MCF 10A (cell line): ENCODE results near the gene GPR180. TPM values are rescaled to one million over a fixed set of nuclear protein-coding genes. Genes with fewer than 3 reads are reported as not detected.
A peak's percentile ranks its signal among the peaks of the same experiment; 100 is the strongest.

Source experiments
- BruUV-seq: library from RNA; stranded (reverse); fragments of 400-500 nt; replicated peaks from 2 replicates; lab custom pipeline; 2021; lab: Mats Ljungman, UMichigan
- CTCF ChIA-PET: fragments of 300-600 bp; sonication (Branson Sonifier 250); formaldehyde crosslinking; extraction: SDS; loops from one replicate; lab custom pipeline; 2021; ENCODE audit warnings: antibody characterized with exemption, inconsistent platforms; lab: Yijun Ruan, JAX
- POLR2A ChIA-PET: fragments of 300-600, 350-650 bp; sonication (Branson Sonifier 250); formaldehyde crosslinking; extraction: SDS; loops from one replicate; lab custom pipeline; 2020; ENCODE audit warnings: antibody characterized with exemption, inconsistent platforms; lab: Yijun Ruan, JAX
- DNase-seq: peaks from one replicate; pipeline ENCODE4 v3.0.0-alpha.2; 2018; ENCODE audit not compliant: unreplicated experiment
- H3K27ac Mint-ChIP-seq: one replicate; pipeline ENCODE4 v1.8.0; 2022; ENCODE audit warnings: mild to moderate bottlenecking, low read depth, mixed read lengths; ENCODE audit not compliant: unreplicated experiment
- H3K27me3 Mint-ChIP-seq: one replicate; pipeline ENCODE4 v1.8.0; 2022; ENCODE audit warnings: mixed read lengths; ENCODE audit not compliant: insufficient read depth, unreplicated experiment
- H3K36me3 Mint-ChIP-seq: one replicate; pipeline ENCODE4 v1.8.0; 2022; ENCODE audit warnings: mild to moderate bottlenecking, moderate library complexity, mixed read lengths; ENCODE audit not compliant: insufficient read depth, unreplicated experiment
- H3K4me1 Mint-ChIP-seq: one replicate; pipeline ENCODE4 v1.8.0; 2022; ENCODE audit warnings: mixed read lengths; ENCODE audit not compliant: insufficient read depth, unreplicated experiment
- H3K4me3 Mint-ChIP-seq: one replicate; pipeline ENCODE4 v1.8.0; 2022; ENCODE audit warnings: mild to moderate bottlenecking, moderate library complexity, mixed read lengths; ENCODE audit not compliant: unreplicated experiment
- H3K9me3 Mint-ChIP-seq: one replicate; pipeline ENCODE4 v1.8.0; 2022; ENCODE audit warnings: mixed read lengths; ENCODE audit not compliant: unreplicated experiment
- intact Hi-C: fragments of 100-400 bp; cut with micrococcal nuclease; formaldehyde crosslinking; loops from 2 replicates; pipeline ENCODE4 v1.14.1; 2022
- total RNA-seq: library from RNA; stranded (reverse); gene quantifications from 2 replicates; pipeline ENCODE4 v1.2.3, GENCODE V29; 2022
- TF ChIP-seq, protein P1 (sequence below): fragments of 200-600 bp; IDR thresholded peaks from one replicate; pipeline ENCODE4 v1.8.0; 2022; ENCODE audit warnings: antibody characterized with exemption, mild to moderate bottlenecking; ENCODE audit not compliant: unreplicated experiment

Gene GPR180
- total RNA-seq, 1 experiment from 2014 or later: 4.9 TPM

DNA sequence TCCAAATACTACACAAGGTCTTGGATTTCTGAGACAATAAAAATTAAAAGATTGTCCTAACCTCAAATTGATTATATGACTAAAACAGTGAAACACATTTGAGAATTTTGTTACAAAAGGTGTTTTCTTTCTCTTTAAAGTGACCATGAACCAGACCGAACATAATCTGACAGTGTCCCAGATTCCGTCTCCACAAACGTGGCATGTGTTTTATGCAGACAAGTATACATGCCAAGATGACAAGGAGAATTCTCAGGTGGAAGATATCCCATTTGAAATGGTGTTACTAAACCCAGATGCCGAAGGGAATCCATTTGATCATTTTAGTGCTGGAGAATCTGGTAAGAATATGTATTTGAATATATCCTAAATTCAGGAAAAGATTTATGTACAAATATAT is 10.4 kb downstream of the GPR180 start:
- H3K4me3 Mint-ChIP-seq: no peak overlapping the region
- H3K27ac Mint-ChIP-seq: no peak overlapping the region
- H3K27me3 Mint-ChIP-seq: no peaks in the 10 kb centered on the region
- no peaks in the 10 kb centered on the region for H3K9me3 Mint-ChIP-seq
- H3K36me3 Mint-ChIP-seq: peaks cover 15% of the 10 kb centered on the region
- DNase-seq: no peak
- H3K4me1 Mint-ChIP-seq: peaks cover 3% of the 10 kb centered on the region
- POLR2A ChIA-PET: interaction anchor here (1.3 to 1.5 kb wide), 2 partner anchors 10 to 16 kb away, joined by 4 to 9 read pairs; partner anchors contain the start of genes GPR180 and TGDS
- CTCF ChIA-PET: interaction anchor here (11.3 kb wide), 1 partner anchor 176 kb away, joined by 240 read pairs; no protein-coding TSS in a partner anchor
- intact Hi-C loops: no loop called here
- TF ChIP-seq, protein P1, sequence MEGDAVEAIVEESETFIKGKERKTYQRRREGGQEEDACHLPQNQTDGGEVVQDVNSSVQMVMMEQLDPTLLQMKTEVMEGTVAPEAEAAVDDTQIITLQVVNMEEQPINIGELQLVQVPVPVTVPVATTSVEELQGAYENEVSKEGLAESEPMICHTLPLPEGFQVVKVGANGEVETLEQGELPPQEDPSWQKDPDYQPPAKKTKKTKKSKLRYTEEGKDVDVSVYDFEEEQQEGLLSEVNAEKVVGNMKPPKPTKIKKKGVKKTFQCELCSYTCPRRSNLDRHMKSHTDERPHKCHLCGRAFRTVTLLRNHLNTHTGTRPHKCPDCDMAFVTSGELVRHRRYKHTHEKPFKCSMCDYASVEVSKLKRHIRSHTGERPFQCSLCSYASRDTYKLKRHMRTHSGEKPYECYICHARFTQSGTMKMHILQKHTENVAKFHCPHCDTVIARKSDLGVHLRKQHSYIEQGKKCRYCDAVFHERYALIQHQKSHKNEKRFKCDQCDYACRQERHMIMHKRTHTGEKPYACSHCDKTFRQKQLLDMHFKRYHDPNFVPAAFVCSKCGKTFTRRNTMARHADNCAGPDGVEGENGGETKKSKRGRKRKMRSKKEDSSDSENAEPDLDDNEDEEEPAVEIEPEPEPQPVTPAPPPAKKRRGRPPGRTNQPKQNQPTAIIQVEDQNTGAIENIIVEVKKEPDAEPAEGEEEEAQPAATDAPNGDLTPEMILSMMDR: no peak
- BruUV-seq: no TSS peak

DNA sequence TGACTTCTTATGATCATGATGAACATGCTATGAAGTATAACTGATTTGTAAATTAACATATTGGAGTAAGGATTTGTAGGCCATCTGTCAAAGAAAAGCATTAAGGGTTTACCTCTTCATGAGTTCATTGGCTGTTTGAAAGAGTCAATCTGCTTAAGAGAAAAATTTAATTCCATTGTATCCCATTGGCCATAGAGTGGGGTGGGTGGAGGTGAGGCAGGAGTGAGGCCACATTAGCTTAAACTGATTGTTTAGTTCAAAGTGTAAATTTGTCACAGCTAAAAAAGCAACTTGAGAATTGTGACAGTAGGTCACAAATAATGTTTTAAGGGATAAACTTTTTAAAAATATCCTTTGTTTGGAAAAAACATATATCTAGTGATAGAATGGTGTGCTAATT is 11.4 kb downstream of the GPR180 start:
- TF ChIP-seq, protein P1: no peak
- no peaks in the 10 kb centered on the region for H3K9me3 Mint-ChIP-seq
- BruUV-seq: no TSS peak
- H3K27ac Mint-ChIP-seq: no peak overlapping the region
- ChIA-PET POLR2A (interaction anchor here (0.6 to 1.5 kb wide), 3 partner anchors 11 to 181 kb away, joined by 3 to 9 read pairs (median 4); partner anchors contain the start of genes GPR180 and TGDS), CTCF (interaction anchor here (0.6 to 11.3 kb wide), 2 partner anchors 177 to 241 kb away, joined by 3 to 240 read pairs; no protein-coding TSS in a partner anchor)
- H3K4me1 Mint-ChIP-seq: no peaks in the 10 kb centered on the region
- peaks cover 13% of the 10 kb centered on the region for H3K36me3 Mint-ChIP-seq
- H3K27me3 Mint-ChIP-seq: no peaks in the 10 kb centered on the region
- intact Hi-C loops: no loop called here
- DNase-seq: no peak
- no peak overlapping the region for H3K4me3 Mint-ChIP-seq

DNA sequence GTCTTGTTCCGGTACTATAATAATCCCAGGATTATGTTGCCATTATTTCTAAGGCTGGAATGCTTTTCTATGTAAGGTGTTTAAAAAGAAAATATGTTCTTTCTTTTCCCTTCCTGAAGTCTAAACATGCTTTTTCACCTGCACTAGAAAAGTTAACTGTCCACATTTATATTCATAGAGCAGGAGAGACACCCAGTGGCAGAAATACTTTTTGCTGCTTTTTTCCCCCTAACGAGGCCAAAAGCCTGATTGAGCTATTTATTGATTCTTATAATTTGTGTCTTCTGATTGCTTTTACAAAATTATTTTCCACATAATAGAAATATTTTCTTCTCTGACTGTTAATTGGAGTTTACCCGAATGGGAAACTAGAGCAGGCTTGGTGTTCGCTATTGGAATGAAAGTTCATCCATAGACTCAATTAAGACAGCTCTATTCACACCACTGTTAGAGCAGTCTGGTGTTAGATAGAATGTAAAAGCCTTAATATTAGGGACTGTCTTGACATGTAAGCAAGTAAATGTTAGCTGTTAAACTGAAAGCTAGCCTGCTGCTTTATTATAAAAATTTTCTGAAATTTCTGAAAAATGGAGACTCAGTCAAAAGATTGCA is 15.8 kb downstream of the GPR180 start:
- Mint-ChIP-seq H3K9me3 (no peaks in the 10 kb centered on the region), H3K36me3 (peaks cover 30% of the 10 kb centered on the region), H3K27ac (no peak overlapping the region), H3K4me3 (no peak overlapping the region), H3K4me1 (no peaks in the 10 kb centered on the region), H3K27me3 (no peaks in the 10 kb centered on the region)
- TF ChIP-seq, protein P1: peak; percentile 70
- DNase-seq: peak; percentile 54
- no TSS peak for BruUV-seq
- CTCF ChIA-PET: interaction anchor here (0.6 to 11.3 kb wide), 50 partner anchors 9 to 1720 kb away, joined by 3 to 240 read pairs (median 4); no protein-coding TSS in a partner anchor
- intact Hi-C loops: loop anchor here (1.0 kb wide), 1 partner anchor 182 kb away; no protein-coding TSS in a partner anchor
- POLR2A ChIA-PET: interaction anchor here (0.6 to 1.6 kb wide), 7 partner anchors 13 to 267 kb away, joined by 3 to 6 read pairs (median 3); partner anchors contain the start of gene GPR180

DNA sequence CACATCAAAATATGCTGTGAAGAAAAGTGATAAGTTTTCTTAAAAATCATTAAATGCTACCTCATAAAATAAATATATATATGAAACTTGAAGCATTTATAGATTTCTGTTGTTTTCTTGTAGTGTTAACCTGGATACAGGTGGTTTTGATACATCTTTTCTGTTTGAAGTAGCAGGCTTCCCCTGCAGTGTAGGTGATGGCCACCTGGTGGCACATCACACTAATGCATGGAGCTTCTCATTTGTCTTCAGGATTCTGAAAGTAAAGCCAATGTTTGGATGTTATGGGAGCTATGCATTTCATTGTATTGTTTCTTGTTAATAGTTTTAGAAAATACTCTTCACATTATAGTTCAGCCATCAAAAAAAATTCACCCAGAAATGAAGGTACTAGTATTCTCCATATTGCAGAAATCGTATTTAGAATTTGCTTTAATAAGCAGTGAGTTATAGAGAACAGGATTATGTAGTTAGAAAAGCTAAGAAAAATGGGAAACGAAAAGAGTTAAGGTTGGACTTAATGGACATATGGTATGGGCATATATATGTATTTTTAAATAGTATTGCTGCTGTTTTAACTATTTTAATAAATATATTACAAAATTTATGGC is 18.7 kb downstream of the GPR180 start:
- Mint-ChIP-seq H3K9me3 (no peaks in the 10 kb centered on the region), H3K27ac (no peak overlapping the region), H3K4me1 (no peaks in the 10 kb centered on the region), H3K27me3 (no peaks in the 10 kb centered on the region), H3K4me3 (no peak overlapping the region), H3K36me3 (peaks cover 51% of the 10 kb centered on the region)
- TF ChIP-seq, protein P1: peak; percentile 69
- no TSS peak for BruUV-seq
- intact Hi-C loops: loop anchor here (1.0 kb wide), 3 partner anchors 55 to 784 kb away; no protein-coding TSS in a partner anchor
- ChIA-PET POLR2A (interaction anchor here (0.7 to 1.7 kb wide), 8 partner anchors 15 to 534 kb away, joined by 3 to 7 read pairs (median 4); partner anchors contain the start of genes GPR180 and TGDS), CTCF (interaction anchor here (0.5 to 11.3 kb wide), 53 partner anchors 8 to 1016 kb away, joined by 3 to 240 read pairs (median 4); partner anchors contain the start of genes GPR180 and TGDS)
- DNase-seq: peak; percentile 60
